HL-60 (cell line): ENCODE data around the gene EFS.

ENCODE experiments used
- GABPA ChIP-seq: IDR thresholded peaks from 2 replicates; pipeline ENCODE4 v1.6.1; 2012; ENCODE audit warnings: low read depth
- POLR2AphosphoS5 ChIP-seq: IDR thresholded peaks from 2 replicates; pipeline ENCODE4 v1.6.1; 2012; ENCODE audit warnings: low read depth
- SPI1 ChIP-seq: IDR thresholded peaks from 2 replicates; pipeline ENCODE4 v1.6.1; 2012; ENCODE audit warnings: low read depth, mild to moderate bottlenecking, borderline replicate concordance
- TF ChIP-seq, protein P1 (sequence below): IDR thresholded peaks from one replicate; pipeline ENCODE4 v1.5.1; 2011; ENCODE audit warnings: low read length, control low read depth, inconsistent platforms; ENCODE audit not compliant: insufficient read depth
- TF ChIP-seq, protein P2 (sequence below): IDR thresholded peaks from 2 replicates; pipeline ENCODE4 v1.6.1; 2012; ENCODE audit warnings: low read depth; ENCODE audit not compliant: insufficient replicate concordance

DNA sequence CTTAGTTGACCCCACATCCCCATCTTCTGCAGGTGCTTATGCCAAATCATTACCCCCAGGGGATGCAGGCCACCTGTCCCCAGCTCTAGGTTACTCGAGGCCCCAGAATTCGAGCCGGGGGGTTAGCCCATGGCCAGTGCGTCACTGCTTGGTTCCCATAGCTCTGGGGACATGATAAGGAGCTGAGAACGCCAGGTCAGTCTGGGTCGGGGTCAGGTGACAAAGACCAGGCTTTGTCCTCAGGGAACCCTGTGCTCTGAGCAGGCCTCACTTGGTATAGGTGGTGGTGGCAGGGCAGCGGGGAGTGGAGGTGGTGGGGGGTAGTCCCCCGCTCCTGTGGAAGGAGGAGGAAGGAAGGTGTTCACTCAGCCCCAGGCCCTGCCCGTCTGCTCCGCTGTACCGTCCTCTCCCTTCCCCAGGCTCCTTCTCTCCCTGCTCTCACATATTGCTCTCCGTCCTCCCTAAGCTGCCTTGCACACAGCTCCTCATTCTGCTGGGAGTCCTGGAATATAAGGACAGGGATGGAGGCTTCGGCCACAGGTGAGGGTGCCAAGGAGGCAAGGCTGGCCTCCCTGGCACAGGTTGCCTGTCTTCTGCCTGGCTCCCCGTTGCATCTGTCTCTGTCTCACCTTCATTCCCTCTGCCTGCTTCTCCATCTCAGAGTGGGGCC, 45.1 kb upstream of the EFS start:
- TF ChIP-seq, protein P1, sequence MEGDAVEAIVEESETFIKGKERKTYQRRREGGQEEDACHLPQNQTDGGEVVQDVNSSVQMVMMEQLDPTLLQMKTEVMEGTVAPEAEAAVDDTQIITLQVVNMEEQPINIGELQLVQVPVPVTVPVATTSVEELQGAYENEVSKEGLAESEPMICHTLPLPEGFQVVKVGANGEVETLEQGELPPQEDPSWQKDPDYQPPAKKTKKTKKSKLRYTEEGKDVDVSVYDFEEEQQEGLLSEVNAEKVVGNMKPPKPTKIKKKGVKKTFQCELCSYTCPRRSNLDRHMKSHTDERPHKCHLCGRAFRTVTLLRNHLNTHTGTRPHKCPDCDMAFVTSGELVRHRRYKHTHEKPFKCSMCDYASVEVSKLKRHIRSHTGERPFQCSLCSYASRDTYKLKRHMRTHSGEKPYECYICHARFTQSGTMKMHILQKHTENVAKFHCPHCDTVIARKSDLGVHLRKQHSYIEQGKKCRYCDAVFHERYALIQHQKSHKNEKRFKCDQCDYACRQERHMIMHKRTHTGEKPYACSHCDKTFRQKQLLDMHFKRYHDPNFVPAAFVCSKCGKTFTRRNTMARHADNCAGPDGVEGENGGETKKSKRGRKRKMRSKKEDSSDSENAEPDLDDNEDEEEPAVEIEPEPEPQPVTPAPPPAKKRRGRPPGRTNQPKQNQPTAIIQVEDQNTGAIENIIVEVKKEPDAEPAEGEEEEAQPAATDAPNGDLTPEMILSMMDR, result no peak
- no peak for TF ChIP-seq POLR2AphosphoS5
- TF ChIP-seq GABPA, result no peak
- TF ChIP-seq, protein P2, sequence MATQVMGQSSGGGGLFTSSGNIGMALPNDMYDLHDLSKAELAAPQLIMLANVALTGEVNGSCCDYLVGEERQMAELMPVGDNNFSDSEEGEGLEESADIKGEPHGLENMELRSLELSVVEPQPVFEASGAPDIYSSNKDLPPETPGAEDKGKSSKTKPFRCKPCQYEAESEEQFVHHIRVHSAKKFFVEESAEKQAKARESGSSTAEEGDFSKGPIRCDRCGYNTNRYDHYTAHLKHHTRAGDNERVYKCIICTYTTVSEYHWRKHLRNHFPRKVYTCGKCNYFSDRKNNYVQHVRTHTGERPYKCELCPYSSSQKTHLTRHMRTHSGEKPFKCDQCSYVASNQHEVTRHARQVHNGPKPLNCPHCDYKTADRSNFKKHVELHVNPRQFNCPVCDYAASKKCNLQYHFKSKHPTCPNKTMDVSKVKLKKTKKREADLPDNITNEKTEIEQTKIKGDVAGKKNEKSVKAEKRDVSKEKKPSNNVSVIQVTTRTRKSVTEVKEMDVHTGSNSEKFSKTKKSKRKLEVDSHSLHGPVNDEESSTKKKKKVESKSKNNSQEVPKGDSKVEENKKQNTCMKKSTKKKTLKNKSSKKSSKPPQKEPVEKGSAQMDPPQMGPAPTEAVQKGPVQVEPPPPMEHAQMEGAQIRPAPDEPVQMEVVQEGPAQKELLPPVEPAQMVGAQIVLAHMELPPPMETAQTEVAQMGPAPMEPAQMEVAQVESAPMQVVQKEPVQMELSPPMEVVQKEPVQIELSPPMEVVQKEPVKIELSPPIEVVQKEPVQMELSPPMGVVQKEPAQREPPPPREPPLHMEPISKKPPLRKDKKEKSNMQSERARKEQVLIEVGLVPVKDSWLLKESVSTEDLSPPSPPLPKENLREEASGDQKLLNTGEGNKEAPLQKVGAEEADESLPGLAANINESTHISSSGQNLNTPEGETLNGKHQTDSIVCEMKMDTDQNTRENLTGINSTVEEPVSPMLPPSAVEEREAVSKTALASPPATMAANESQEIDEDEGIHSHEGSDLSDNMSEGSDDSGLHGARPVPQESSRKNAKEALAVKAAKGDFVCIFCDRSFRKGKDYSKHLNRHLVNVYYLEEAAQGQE, result no peak
- no peak for TF ChIP-seq SPI1
